Natural killer cell (primary cell): Measurements from ENCODE around the gene EPPIN. TPM values are rescaled to one million over a fixed set of nuclear protein-coding genes. Genes with fewer than 3 reads are reported as not detected.

Source experiments
- ATAC-seq, 3 donors: fragments of 150-1000 bp in 2 of 3; fragments of 200-7000 bp in 1 of 3; cut with Tn5 transposase; 1 replicate in 1 of 3; 2 replicates in 2 of 3; pipeline ENCODE4 v1.10.0; 2021; ENCODE audit warnings: mild to moderate bottlenecking in 2 of 3, moderate library complexity in 2 of 3
- DNase-seq, 2 donors: peaks; one replicate each; pipeline versions ENCODE4 v3.0.0 to v3.0.0-alpha.2; 2013 to 2021; ENCODE audit warnings: mixed read lengths in 1 of 2
- H3K27ac ChIP-seq: one replicate; pipeline ENCODE4 v1.5.1; 2013; ENCODE audit warnings: mild to moderate bottlenecking, low read length
- H3K27me3 ChIP-seq: one replicate; pipeline ENCODE4 v1.6.1; 2013; ENCODE audit warnings: low read length; ENCODE audit not compliant: control insufficient read depth, insufficient read depth
- H3K36me3 ChIP-seq: one replicate; pipeline ENCODE4 v1.6.1; 2013; ENCODE audit warnings: low read length; ENCODE audit not compliant: control insufficient read depth, insufficient read depth
- H3K4me1 ChIP-seq: one replicate; pipeline ENCODE4 v1.6.1; 2013; ENCODE audit warnings: low read length; ENCODE audit not compliant: control insufficient read depth, insufficient read depth
- H3K4me3 ChIP-seq: one replicate; pipeline ENCODE4 v1.5.1; 2013; ENCODE audit warnings: low read length
- H3K9me3 ChIP-seq: one replicate; pipeline ENCODE4 v1.6.1; 2013; ENCODE audit warnings: low read length; ENCODE audit not compliant: control insufficient read depth, insufficient read depth
- H3K27ac Mint-ChIP-seq, 2 donors: one replicate each; pipeline ENCODE4 v1.8.0; 2022; ENCODE audit warnings: mild to moderate bottlenecking in 2 of 2, mixed read lengths in 2 of 2, moderate library complexity in 1 of 2
- H3K27me3 Mint-ChIP-seq, 2 donors: one replicate each; pipeline ENCODE4 v1.8.0; 2022; ENCODE audit warnings: low read depth in 2 of 2, mixed read lengths in 2 of 2
- H3K36me3 Mint-ChIP-seq: one replicate; pipeline ENCODE4 v1.8.0; 2022; ENCODE audit warnings: mixed read lengths
- H3K4me1 Mint-ChIP-seq, 2 donors: one replicate each; pipeline ENCODE4 v1.8.0; 2022; ENCODE audit warnings: mixed read lengths in 2 of 2
- H3K4me3 Mint-ChIP-seq: one replicate; pipeline ENCODE4 v1.8.0; 2022; ENCODE audit warnings: mild to moderate bottlenecking, moderate library complexity, mixed read lengths
- H3K9me3 Mint-ChIP-seq, 2 donors: one replicate each; pipeline ENCODE4 v1.8.0; 2022; ENCODE audit warnings: mixed read lengths in 2 of 2
- WGBS: methylation state at CpG from one replicate; pipeline ENCODE4 v1.1.7; 2013; ENCODE audit warnings: missing lambda C conversion rate; ENCODE audit not compliant: insufficient coverage; 5-methylcytosine and 5-hydroxymethylcytosine counted together
- intact Hi-C: fragments of 100-400 bp; cut with micrococcal nuclease; formaldehyde crosslinking; loops from one replicate; pipeline ENCODE4 v1.14.2; 2022
- total RNA-seq, 4 donors: library from RNA; stranded (reverse); fragments of 120-200 nt in 1 of 4; gene quantifications; one replicate each; pipeline versions ENCODE4 v1.2.3 to v1.2.4, GENCODE V29; 2013 to 2022
- TF ChIP-seq, protein P1 (sequence below): fragments of 200-600 bp; IDR thresholded peaks from one replicate; pipeline ENCODE4 v1.8.0; 2022; ENCODE audit warnings: antibody characterized with exemption

EPPIN gene
- total RNA-seq, 3 donors from 2014 or later (not counting 1 experiment from before 2014, with no cell fraction given) = not detected

GRCh38 chr20:45555198-45555597 is 8.0 kb upstream of the EPPIN start:
- H3K4me1 Mint-ChIP-seq = no peaks in the 10 kb centered on the region
- H3K36me3 Mint-ChIP-seq = no peaks in the 10 kb centered on the region
- WGBS = 76% methylated on average over 1 of the region's 1 CpG
- H3K9me3 Mint-ChIP-seq = peaks cover 0 to 1% of the 10 kb centered on the region in 2 donors
- H3K4me3 ChIP-seq = no peak overlapping the region
- H3K27ac Mint-ChIP-seq = no peak overlapping the region
- H3K4me1 ChIP-seq = no peaks in the 10 kb centered on the region
- DNase-seq = no peak
- H3K9me3 ChIP-seq = no peaks in the 10 kb centered on the region
- intact Hi-C loops = no loop called here
- H3K27ac ChIP-seq = no peak overlapping the region
- no peak for ATAC-seq
- H3K27me3 ChIP-seq = no peaks in the 10 kb centered on the region
- no peaks in the 10 kb centered on the region for H3K36me3 ChIP-seq
- peaks cover 9 to 11% of the 10 kb centered on the region in 2 donors for H3K27me3 Mint-ChIP-seq
- TF ChIP-seq, protein P1, sequence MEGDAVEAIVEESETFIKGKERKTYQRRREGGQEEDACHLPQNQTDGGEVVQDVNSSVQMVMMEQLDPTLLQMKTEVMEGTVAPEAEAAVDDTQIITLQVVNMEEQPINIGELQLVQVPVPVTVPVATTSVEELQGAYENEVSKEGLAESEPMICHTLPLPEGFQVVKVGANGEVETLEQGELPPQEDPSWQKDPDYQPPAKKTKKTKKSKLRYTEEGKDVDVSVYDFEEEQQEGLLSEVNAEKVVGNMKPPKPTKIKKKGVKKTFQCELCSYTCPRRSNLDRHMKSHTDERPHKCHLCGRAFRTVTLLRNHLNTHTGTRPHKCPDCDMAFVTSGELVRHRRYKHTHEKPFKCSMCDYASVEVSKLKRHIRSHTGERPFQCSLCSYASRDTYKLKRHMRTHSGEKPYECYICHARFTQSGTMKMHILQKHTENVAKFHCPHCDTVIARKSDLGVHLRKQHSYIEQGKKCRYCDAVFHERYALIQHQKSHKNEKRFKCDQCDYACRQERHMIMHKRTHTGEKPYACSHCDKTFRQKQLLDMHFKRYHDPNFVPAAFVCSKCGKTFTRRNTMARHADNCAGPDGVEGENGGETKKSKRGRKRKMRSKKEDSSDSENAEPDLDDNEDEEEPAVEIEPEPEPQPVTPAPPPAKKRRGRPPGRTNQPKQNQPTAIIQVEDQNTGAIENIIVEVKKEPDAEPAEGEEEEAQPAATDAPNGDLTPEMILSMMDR = no peak
- no peak overlapping the region for H3K4me3 Mint-ChIP-seq

GRCh38 chr20:45552456-45552855 is 5.3 kb upstream of the EPPIN start:
- Histone ChIP-seq H3K27ac (no peak overlapping the region), H3K27me3 (no peaks in the 10 kb centered on the region), H3K9me3 (no peaks in the 10 kb centered on the region), H3K4me1 (no peaks in the 10 kb centered on the region), H3K4me3 (no peak overlapping the region), H3K36me3 (no peaks in the 10 kb centered on the region)
- TF ChIP-seq, protein P1 = no peak
- Mint-ChIP-seq H3K27ac (no peak overlapping the region), H3K4me3 (no peak overlapping the region), H3K27me3 (peaks cover 0 to 19% of the 10 kb centered on the region in 2 donors), H3K9me3 (peaks cover 0 to 2% of the 10 kb centered on the region in 2 donors), H3K36me3 (no peaks in the 10 kb centered on the region), H3K4me1 (no peaks in the 10 kb centered on the region)
- ATAC-seq (no peak), DNase-seq (no peak)
- intact Hi-C loops = no loop called here
- 82% methylated on average over 2 of the region's 2 CpGs for WGBS

DNA sequence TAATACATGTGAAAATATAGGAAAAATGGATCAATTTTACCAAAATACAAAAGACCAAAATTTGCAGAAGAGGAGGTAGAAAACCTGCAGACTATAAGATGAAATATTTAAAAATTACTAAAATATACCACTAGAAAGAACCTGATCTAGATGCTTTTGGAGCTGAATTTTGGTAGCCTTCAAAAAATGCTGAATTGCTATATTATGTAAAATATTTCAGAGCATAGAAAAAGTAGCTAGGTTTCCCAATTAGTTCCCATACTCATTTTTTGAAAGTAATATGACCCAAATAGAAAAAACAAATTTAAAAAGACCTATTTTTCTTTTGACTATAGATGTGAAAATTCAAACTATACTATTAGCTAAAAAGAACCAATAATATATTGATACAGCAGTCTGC is 3.6 kb upstream of the EPPIN start:
- H3K4me3 ChIP-seq = no peak overlapping the region
- ATAC-seq (no peak), DNase-seq (no peak)
- no peaks in the 10 kb centered on the region for H3K4me1 ChIP-seq
- peaks cover 0 to 2% of the 10 kb centered on the region in 2 donors for H3K9me3 Mint-ChIP-seq
- intact Hi-C loops = no loop called here
- peaks cover 2% of the 10 kb centered on the region for H3K27me3 ChIP-seq
- TF ChIP-seq, protein P1 = no peak
- no peaks in the 10 kb centered on the region for H3K36me3 ChIP-seq
- H3K27me3 Mint-ChIP-seq = peaks cover 0 to 19% of the 10 kb centered on the region in 2 donors
- no peak overlapping the region for H3K27ac ChIP-seq
- H3K4me3 Mint-ChIP-seq = no peak overlapping the region
- no peaks in the 10 kb centered on the region for H3K36me3 Mint-ChIP-seq
- H3K27ac Mint-ChIP-seq = no peak overlapping the region
- H3K9me3 ChIP-seq = no peaks in the 10 kb centered on the region
- H3K4me1 Mint-ChIP-seq = no peaks in the 10 kb centered on the region

DNA sequence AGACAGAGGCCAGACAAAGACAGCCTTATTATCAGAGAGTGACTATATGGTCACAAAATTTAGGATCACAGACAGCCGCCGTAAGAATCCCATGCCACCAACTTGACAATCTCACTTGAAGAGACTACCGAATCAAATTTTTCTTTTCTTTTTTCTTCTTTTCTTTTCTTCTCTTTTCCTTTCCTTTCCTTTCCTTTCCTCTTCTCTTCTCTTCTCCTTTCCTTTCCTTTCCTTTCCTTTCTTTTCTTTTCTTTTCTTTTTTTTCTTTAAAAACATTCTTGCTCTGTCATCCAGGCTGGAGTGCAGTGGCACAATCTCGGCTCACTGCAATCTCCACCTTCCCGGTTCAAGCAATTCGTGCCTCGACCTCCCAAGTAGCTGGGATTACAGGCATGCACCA is 1.2 kb upstream of the EPPIN start:
- intact Hi-C loops = no loop called here
- no peak overlapping the region for H3K4me3 ChIP-seq
- Mint-ChIP-seq H3K4me3 (no peak overlapping the region), H3K9me3 (peaks cover 0 to 2% of the 10 kb centered on the region in 2 donors), H3K36me3 (no peaks in the 10 kb centered on the region), H3K27ac (no peak overlapping the region), H3K4me1 (no peaks in the 10 kb centered on the region), H3K27me3 (peaks cover 0 to 19% of the 10 kb centered on the region in 2 donors)
- WGBS = 91% methylated on average over 7 of the region's 7 CpGs
- TF ChIP-seq, protein P1 = no peak
- H3K36me3 ChIP-seq = no peaks in the 10 kb centered on the region
- DNase-seq = no peak
- H3K27ac ChIP-seq = no peak overlapping the region
- H3K9me3 ChIP-seq = no peaks in the 10 kb centered on the region
- H3K4me1 ChIP-seq = no peaks in the 10 kb centered on the region
- ATAC-seq = no peak
- peaks cover 2% of the 10 kb centered on the region for H3K27me3 ChIP-seq
